Activated T-cell treated with anti-CD3 and anti-CD28 coated beads for 48 hours (primary cell): Measurements from ENCODE around the gene DNAH7.

Source experiments
- DNase-seq: peaks from one replicate; pipeline ENCODE4 v3.0.0-alpha.2; 2020; ENCODE audit warnings: low read depth

The DNAH7 gene

GRCh38 chr2:196077821-196078220 is 9.2 kb upstream of the DNAH7 start:
- DNase-seq, result no peak

GRCh38 chr2:196076778-196077568 is 8.3 kb upstream of the DNAH7 start:
- DNase-seq, result no peak

GRCh38 chr2:196075196-196075595 is 6.6 kb upstream of the DNAH7 start:
- DNase-seq, result no peak

GRCh38 chr2:196074631-196075030 is 6.0 kb upstream of the DNAH7 start:
- DNase-seq, result no peak

GRCh38 chr2:196073521-196073920 is 4.9 kb upstream of the DNAH7 start:
- DNase-seq, result no peak

GRCh38 chr2:196067088-196067382 is 1.6 kb downstream of the DNAH7 start:
- DNase-seq, result no peak

GRCh38 chr2:196066291-196067087 is 2.1 kb downstream of the DNAH7 start:
- DNase-seq, result no peak

- DNase-seq, result no peak
Observed at GRCh38 chr2:196063773-196064172, 4.9 kb downstream of the DNAH7 start.

GRCh38 chr2:196059491-196059960 is 9.1 kb downstream of the DNAH7 start:
- DNase-seq, result no peak

- DNase-seq, result no peak
Observed at GRCh38 chr2:196054631-196055030, 14.0 kb downstream of the DNAH7 start.

- no peak for DNase-seq
Observed at GRCh38 chr2:196046123-196046917, 22.3 kb downstream of the DNAH7 start.

GRCh38 chr2:196041786-196042185 is 26.9 kb downstream of the DNAH7 start:
- no peak for DNase-seq

GRCh38 chr2:196040218-196040617 is 28.4 kb downstream of the DNAH7 start:
- no peak for DNase-seq

- no peak for DNase-seq
Observed at GRCh38 chr2:196036442-196036841, 32.2 kb downstream of the DNAH7 start.

GRCh38 chr2:196018037-196018436 is 50.6 kb downstream of the DNAH7 start:
- no peak for DNase-seq

- DNase-seq, result no peak
Observed at GRCh38 chr2:196012314-196012713, 56.3 kb downstream of the DNAH7 start.

GRCh38 chr2:196000551-196000950 is 68.1 kb downstream of the DNAH7 start:
- DNase-seq, result no peak

- no peak for DNase-seq
Observed at GRCh38 chr2:195998070-195998469, 70.6 kb downstream of the DNAH7 start.

GRCh38 chr2:195995499-195995898 is 73.1 kb downstream of the DNAH7 start:
- DNase-seq, result no peak

GRCh38 chr2:195993623-195994022 is 75.0 kb downstream of the DNAH7 start:
- DNase-seq, result no peak

- DNase-seq, result no peak
Observed at GRCh38 chr2:195985741-195986140, 82.9 kb downstream of the DNAH7 start.

GRCh38 chr2:195984923-195985726 is 83.5 kb downstream of the DNAH7 start:
- DNase-seq, result no peak
